Peyer's patch (tissue), 4 donors: ENCODE results near the gene CYP2U1. TPM values are rescaled to one million over a fixed set of nuclear protein-coding genes. Genes with fewer than 3 reads are reported as not detected.
A peak's percentile ranks its signal among the peaks of the same experiment; 100 is the strongest.

ENCODE experiments used
- DNase-seq, 3 donors: peaks; one replicate each; pipeline ENCODE4 v3.0.0-alpha.2; 2017 to 2019
- H3K27ac ChIP-seq, 4 donors: fragments of 200-600 bp; sonication (generic); one replicate each; pipeline ENCODE4 v1.5.1; 2016 to 2019
- H3K27me3 ChIP-seq, 2 donors: fragments of 200-600 bp; sonication (generic); one replicate each; pipeline ENCODE4 v1.5.1; 2019
- H3K36me3 ChIP-seq, 3 donors: fragments of 200-600 bp; sonication (generic); one replicate each; pipeline ENCODE4 v1.5.1; 2016 to 2019
- H3K4me1 ChIP-seq, 4 donors: fragments of 200-600 bp; sonication (generic); one replicate each; pipeline ENCODE4 v1.5.1; 2016 to 2019
- H3K4me3 ChIP-seq, 4 donors: fragments of 200-600 bp; sonication (generic); 1 replicate in 3 of 4; 2 replicates in 1 of 4; pipeline ENCODE4 v1.5.1; 2016 to 2019; ENCODE audit warnings: mild to moderate bottlenecking in 1 of 4
- H3K9me3 ChIP-seq, 4 donors: fragments of 200-600 bp; sonication (generic); one replicate each; pipeline ENCODE4 v1.5.1; 2016 to 2019; ENCODE audit warnings: mild to moderate bottlenecking in 1 of 4
- POLR2A ChIP-seq, 2 donors: fragments of 450-650 bp; IDR thresholded peaks; one replicate each; pipeline ENCODE4 v1.5.1; 2017; ENCODE audit warnings: antibody characterized with exemption in 2 of 2, mild to moderate bottlenecking in 2 of 2, moderate library complexity in 2 of 2
- total RNA-seq, 4 donors: library from RNA; depleted of rRNA; stranded (reverse); fragments of >200 nt; gene quantifications; one replicate each; pipeline ENCODE4 v1.1.0, GENCODE V29; 2016
- TF ChIP-seq, protein P1 (sequence below), 6 experiments: fragments of 450-650 bp in 4 of 6; fragments of 200-600 bp in 2 of 6; sonication (generic) in 1 of 6; IDR thresholded peaks; one replicate each; pipeline ENCODE4 v1.5.1; 2017 to 2019; ENCODE audit warnings: antibody characterized with exemption in 6 of 6, mild to moderate bottlenecking in 3 of 6, moderate library complexity in 1 of 6

CYP2U1 gene
- total RNA-seq, 4 donors from 2014 or later: 4.9 to 14.9 (median 7.7) TPM

DNA sequence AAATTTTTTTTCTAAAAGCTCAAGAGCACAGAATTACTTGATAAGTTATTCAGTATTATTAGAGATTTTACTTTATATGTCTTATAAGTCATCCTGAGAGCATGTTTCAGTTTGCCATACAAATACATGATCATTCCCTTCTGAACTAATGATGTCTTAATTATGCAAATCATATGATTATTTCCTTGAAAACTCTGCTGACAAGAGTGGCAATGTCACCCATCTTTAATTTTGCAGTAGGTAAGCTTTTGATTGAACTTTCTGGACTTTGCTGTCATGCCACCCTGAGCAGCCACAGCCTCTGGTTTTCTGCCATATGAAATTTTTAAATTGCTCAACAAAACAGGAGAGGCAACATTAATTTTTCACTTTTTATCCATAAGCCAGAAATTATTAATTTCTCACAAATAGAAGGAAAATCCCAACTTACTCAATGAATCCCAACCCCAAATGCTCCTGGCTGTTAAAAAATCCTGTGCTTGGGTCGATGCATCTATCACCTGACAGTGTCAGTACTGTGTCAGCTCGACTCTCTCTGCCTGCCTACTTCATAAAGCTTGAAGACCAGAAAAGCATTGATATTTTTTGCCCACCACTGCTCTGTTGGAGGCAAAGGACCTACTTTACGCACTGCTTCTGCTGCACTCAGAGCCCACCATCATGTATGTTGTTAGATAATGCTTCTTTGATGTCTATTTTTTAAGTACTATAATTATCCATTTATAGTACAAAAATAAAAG lies 46.8 kb downstream of the CYP2U1 start:
- H3K27me3 ChIP-seq: no peaks in the 10 kb centered on the region
- no peak for DNase-seq

GRCh38 chr4:107978716-107979451 lies 47.5 kb downstream of the CYP2U1 start:
- Histone ChIP-seq H3K27ac (no peak overlapping the region), H3K27me3 (no peaks in the 10 kb centered on the region)
- DNase-seq: no peak

More for the DNA sequence above, 46.8 kb downstream of the CYP2U1 start:
- TF ChIP-seq, protein P1, sequence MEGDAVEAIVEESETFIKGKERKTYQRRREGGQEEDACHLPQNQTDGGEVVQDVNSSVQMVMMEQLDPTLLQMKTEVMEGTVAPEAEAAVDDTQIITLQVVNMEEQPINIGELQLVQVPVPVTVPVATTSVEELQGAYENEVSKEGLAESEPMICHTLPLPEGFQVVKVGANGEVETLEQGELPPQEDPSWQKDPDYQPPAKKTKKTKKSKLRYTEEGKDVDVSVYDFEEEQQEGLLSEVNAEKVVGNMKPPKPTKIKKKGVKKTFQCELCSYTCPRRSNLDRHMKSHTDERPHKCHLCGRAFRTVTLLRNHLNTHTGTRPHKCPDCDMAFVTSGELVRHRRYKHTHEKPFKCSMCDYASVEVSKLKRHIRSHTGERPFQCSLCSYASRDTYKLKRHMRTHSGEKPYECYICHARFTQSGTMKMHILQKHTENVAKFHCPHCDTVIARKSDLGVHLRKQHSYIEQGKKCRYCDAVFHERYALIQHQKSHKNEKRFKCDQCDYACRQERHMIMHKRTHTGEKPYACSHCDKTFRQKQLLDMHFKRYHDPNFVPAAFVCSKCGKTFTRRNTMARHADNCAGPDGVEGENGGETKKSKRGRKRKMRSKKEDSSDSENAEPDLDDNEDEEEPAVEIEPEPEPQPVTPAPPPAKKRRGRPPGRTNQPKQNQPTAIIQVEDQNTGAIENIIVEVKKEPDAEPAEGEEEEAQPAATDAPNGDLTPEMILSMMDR (IDR thresholded peaks at IDR 0.05): no peak
- Histone ChIP-seq H3K36me3 (no peaks in the 10 kb centered on the region), H3K9me3 (no peaks in the 10 kb centered on the region), H3K4me3 (no peak overlapping the region), H3K4me1 (no peaks in the 10 kb centered on the region), H3K27ac (no peak overlapping the region)

DNA sequence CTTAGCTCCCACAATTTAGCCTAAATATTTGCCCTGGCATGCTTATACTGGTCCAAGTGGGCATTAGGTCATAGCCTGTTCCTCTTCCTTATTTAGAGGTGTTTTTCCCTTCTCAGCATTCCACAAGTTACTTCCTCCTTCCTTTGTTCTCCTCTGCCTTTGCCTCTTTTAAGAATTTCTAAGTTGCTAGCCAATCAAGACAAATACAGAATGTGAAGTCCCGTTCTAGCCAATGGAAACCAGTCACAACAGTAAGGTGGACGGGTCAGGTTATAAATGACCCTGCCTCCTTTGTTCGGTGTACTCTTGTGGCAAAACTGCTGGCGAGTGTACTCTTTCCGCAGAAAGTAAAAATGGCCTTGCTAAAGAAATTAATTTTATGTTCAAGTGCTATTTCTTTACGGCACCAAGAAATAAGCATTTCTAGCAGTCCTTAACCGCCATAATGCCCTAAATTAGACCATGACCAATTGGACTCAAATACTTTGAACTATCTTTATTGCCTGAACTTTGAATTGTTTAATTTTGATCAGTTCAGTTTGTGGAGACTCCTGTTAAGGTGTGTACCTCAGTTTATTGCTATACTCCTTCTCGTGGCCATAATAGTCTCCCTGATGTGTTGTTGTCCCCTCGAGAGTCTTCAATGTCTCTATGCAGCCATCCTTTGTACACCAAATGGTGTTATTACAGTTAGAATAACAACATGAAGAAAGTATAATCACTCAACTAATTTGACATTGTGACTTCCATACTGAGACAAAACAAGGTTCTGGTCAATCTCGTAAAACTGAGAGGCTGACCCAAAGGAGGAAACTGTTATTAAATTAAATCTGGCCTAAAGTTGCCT lies 56.8 kb downstream of the CYP2U1 start:
- no peak for DNase-seq
- H3K4me1 ChIP-seq: peaks cover 0 to 41% (median 3%) of the 10 kb centered on the region in 4 donors
- peak overlapping the region in 2 of 4 donors; percentile 72 to 90 for H3K4me3 ChIP-seq
- TF ChIP-seq, protein P1 (IDR thresholded peaks at IDR 0.05): no peak
- TF ChIP-seq POLR2A (IDR thresholded peaks at IDR 0.05): no peak
- peak overlapping the region in 3 of 4 donors; percentile 84 to 90 (median 88) for H3K27ac ChIP-seq
- H3K9me3 ChIP-seq: no peaks in the 10 kb centered on the region
- no peaks in the 10 kb centered on the region for H3K36me3 ChIP-seq
- H3K27me3 ChIP-seq: no peaks in the 10 kb centered on the region

More at GRCh38 chr4:107978716-107979451, 47.5 kb downstream of the CYP2U1 start:
- H3K4me3 ChIP-seq: no peak overlapping the region
- no peaks in the 10 kb centered on the region for H3K36me3 ChIP-seq
- no peaks in the 10 kb centered on the region for H3K9me3 ChIP-seq
- no peaks in the 10 kb centered on the region for H3K4me1 ChIP-seq
- TF ChIP-seq, protein P1 (IDR thresholded peaks at IDR 0.05): no peak
- no peak for TF ChIP-seq POLR2A (IDR thresholded peaks at IDR 0.05)

- Histone ChIP-seq H3K4me3 (peak overlapping the region in 2 of 4 donors; percentile 72 to 90), H3K27me3 (no peaks in the 10 kb centered on the region), H3K36me3 (no peaks in the 10 kb centered on the region), H3K27ac (peak overlapping the region in 3 of 4 donors; percentile 84 to 90 (median 88)), H3K4me1 (peaks cover 0 to 43% (median 5%) of the 10 kb centered on the region in 4 donors), H3K9me3 (no peaks in the 10 kb centered on the region)
- DNase-seq: no peak
- TF ChIP-seq POLR2A (IDR thresholded peaks at IDR 0.05): no peak
- TF ChIP-seq, protein P1 (IDR thresholded peaks at IDR 0.05): no peak
Measured at GRCh38 chr4:107988763-107989035, 57.4 kb downstream of the CYP2U1 start.

- Histone ChIP-seq H3K4me3 (peak overlapping the region; percentile 72 to 92 (median 82)), H3K27me3 (no peaks in the 10 kb centered on the region), H3K4me1 (peaks cover 0 to 47% (median 7%) of the 10 kb centered on the region in 4 donors), H3K27ac (peak overlapping the region; percentile 79 to 90 (median 86)), H3K36me3 (no peaks in the 10 kb centered on the region), H3K9me3 (no peaks in the 10 kb centered on the region)
- no peak for TF ChIP-seq POLR2A (IDR thresholded peaks at IDR 0.05)
- no peak for DNase-seq
Measured at GRCh38 chr4:107989162-107989536, 57.8 kb downstream of the CYP2U1 start.
